GM12878 (cell line): ENCODE measurements around the gene CRYZL1.

Source experiments
- EZH2 ChIP-seq: IDR thresholded peaks from 2 replicates; pipeline ENCODE4 v1.6.1; 2012; ENCODE audit warnings: low read depth, mild to moderate bottlenecking, control low read depth, inconsistent platforms, low read length, borderline replicate concordance; ENCODE audit not compliant: control insufficient read depth
- HDGF ChIP-seq: fragments of 450-650 bp; IDR thresholded peaks from 2 replicates; pipeline ENCODE4 v1.6.1; 2016; ENCODE audit warnings: antibody characterized with exemption
- JUNB ChIP-seq: IDR thresholded peaks from 2 replicates; pipeline ENCODE4 v1.6.1; 2016; ENCODE audit warnings: antibody characterized with exemption, mild to moderate bottlenecking
- REST ChIP-seq: IDR thresholded peaks from 2 replicates; pipeline ENCODE4 v1.6.1; 2012; ENCODE audit warnings: mild to moderate bottlenecking, low read depth, low read length
- SUZ12 ChIP-seq: fragments of 200-600 bp; sonication (generic); IDR thresholded peaks from one replicate; pipeline ENCODE4 v1.6.1; 2018; ENCODE audit warnings: antibody characterized with exemption, mild to moderate bottlenecking; ENCODE audit not compliant: unreplicated experiment
- TAF1 ChIP-seq: IDR thresholded peaks from 2 replicates; pipeline ENCODE4 v1.6.1; 2011; ENCODE audit warnings: mild to moderate bottlenecking, low read depth, low read length, borderline replicate concordance
- YY1 ChIP-seq: IDR thresholded peaks from 2 replicates; pipeline ENCODE4 v1.6.1; 2011; ENCODE audit warnings: low read depth, mild to moderate bottlenecking, low read length
- ZBTB11 ChIP-seq: fragments of 450-650 bp; formaldehyde crosslinking; IDR thresholded peaks from 2 replicates; pipeline ENCODE4 v1.5.0; 2022; ENCODE audit warnings: mild to moderate bottlenecking, missing genetic modification characterization
- TF ChIP-seq, protein P1 (sequence below): fragments of 450-650 bp; IDR thresholded peaks from 2 replicates; pipeline ENCODE4 v1.6.1; 2018; ENCODE audit warnings: mild to moderate bottlenecking, low read depth, moderate library complexity; ENCODE audit not compliant: partially characterized antibody

DNA sequence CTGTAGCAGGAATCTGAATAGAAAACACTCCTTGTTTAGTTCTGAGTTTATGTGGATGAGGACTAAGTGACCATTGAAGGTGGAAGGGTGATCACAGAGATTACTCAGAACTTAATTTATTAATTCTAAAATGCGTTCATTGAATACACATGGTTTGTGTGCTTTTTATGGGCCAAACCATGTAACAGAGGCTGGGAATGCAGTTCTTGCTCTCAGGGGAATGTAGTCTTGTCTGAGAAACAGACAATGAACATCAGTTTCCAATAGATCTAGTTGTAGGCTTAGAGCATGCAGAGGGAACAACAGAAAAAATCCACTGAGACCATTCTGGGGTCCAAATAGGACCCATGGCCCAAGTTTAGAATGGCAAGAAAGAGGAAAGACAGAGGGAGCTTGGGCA, 46.8 kb upstream of the CRYZL1 start:
- TF ChIP-seq TAF1 (no peak), REST (no peak), YY1 (no peak), ZBTB11 (CRISPR knock-in tag) (no peak), EZH2 (no peak), HDGF (no peak), SUZ12 (no peak), JUNB (no peak)
- TF ChIP-seq, protein P1, sequence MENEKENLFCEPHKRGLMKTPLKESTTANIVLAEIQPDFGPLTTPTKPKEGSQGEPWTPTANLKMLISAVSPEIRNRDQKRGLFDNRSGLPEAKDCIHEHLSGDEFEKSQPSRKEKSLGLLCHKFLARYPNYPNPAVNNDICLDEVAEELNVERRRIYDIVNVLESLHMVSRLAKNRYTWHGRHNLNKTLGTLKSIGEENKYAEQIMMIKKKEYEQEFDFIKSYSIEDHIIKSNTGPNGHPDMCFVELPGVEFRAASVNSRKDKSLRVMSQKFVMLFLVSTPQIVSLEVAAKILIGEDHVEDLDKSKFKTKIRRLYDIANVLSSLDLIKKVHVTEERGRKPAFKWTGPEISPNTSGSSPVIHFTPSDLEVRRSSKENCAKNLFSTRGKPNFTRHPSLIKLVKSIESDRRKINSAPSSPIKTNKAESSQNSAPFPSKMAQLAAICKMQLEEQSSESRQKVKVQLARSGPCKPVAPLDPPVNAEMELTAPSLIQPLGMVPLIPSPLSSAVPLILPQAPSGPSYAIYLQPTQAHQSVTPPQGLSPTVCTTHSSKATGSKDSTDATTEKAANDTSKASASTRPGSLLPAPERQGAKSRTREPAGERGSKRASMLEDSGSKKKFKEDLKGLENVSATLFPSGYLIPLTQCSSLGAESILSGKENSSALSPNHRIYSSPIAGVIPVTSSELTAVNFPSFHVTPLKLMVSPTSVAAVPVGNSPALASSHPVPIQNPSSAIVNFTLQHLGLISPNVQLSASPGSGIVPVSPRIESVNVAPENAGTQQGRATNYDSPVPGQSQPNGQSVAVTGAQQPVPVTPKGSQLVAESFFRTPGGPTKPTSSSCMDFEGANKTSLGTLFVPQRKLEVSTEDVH: no peak
